ENCODE results near the gene CD96.
"Not testable (repeated sequence)": the region's sequence is repeated elsewhere in the genome, so short reads cannot be mapped to it uniquely, and the experiment has no call there.

CD96 gene

DNA sequence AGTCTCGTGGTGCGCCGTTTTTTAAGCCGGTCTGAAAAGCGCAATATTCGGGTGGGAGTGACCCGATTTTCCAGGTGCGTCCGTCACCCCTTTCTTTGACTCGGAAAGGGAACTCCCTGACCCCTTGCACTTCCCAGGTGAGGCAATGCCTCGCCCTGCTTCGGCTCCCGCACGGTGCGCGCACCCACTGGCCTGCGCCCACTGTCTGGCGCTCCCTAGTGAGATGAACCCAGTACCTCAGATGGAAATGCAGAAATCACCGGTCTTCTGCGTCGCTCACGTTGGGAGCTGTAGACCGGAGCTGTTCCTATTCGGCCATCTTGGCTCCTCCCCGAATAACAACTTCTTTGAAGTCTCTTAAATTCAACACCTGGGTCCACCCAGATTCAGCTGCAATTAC lies 19.9 kb downstream of the CD96 start:
- DNase-seq (ENCODE audit: low spot score), result not testable (repeated sequence)

GRCh38 chr3:111566844-111567243 lies 24.8 kb downstream of the CD96 start:
- DNase-seq (ENCODE audit: low spot score), result no peak

DNA sequence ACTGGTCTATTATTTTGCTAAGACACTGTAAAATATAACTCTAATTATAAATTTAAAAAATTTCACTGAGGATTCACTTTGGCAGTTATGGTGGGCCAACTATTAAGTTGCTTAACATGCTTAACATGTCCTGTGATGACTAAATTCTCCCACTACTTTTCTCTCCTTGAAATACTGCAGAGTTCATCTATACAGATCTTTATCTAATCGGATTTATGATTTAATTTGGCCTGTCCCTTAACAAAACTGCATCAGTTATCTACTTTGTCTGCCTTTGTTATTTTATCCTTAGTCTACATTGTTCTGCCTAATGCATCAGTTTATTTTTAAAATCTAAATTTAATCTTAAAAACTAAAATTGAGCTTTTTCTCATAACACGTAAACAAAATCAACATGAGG lies 26.4 kb downstream of the CD96 start:
- DNase-seq (ENCODE audit: low spot score), result no peak

GRCh38 chr3:111568911-111569310 lies 26.9 kb downstream of the CD96 start:
- DNase-seq (ENCODE audit: low spot score), result no peak

DNA sequence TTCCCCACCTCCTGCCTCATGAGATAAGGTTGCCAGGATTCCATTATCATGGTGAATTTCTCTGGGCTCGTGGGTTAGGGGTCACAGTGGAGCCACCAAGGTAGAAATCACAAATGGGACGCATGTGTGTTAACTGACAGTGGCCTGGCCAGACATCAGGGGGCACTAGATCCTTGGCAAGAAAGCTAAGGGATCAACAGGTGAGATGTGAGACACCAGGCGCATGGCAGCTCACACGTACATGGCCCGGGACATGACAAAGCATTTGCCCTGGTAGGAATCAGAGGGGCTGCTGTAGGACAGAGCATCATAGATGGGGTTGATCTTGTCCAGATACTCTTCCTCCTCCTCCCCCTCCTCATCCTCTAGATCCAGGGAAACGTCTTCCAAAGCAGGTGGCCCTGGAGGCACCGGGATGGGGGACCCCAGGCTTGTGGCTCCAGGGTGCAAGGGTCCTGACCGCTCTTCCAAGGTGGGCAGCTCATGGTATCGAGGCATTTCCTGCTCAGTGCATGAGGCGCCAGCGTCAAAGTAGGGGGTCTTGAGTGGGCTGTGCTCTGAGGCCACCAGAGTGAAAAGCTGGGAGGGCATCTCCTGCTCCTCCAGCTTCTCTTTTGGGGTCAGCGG lies 28.5 kb downstream of the CD96 start:
- DNase-seq (ENCODE audit: low spot score), result no peak

GRCh38 chr3:111571282-111571681 lies 29.3 kb downstream of the CD96 start:
- DNase-seq (ENCODE audit: low spot score), result no peak

GRCh38 chr3:111571907-111572460 lies 30.0 kb downstream of the CD96 start:
- DNase-seq (ENCODE audit: low spot score), result no peak

DNA sequence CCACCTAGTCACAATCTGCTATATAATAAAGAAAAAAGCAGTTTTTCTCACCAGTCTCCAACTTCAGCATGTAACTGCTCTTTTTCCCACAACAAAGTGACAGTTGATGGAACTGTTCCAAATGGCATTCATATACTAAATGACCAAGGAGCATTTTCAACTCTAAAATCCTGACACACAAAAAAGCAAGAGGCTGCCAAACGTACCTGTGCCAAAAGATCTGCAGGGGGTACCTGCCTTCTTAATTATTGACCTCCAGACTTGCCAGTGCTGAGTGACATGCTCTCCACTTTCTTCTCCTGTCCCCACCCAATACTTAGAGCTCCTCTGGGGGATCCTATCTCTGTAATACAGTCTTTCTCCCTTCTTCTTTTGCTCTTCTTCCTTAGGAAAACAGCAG lies 35.1 kb downstream of the CD96 start:
- no peak for DNase-seq (ENCODE audit: low spot score)

GRCh38 chr3:111577798-111578685 lies 36.0 kb downstream of the CD96 start:
- peak; percentile 67 for DNase-seq (ENCODE audit: low spot score)

GRCh38 chr3:111578867-111579266 lies 36.9 kb downstream of the CD96 start:
- no peak for DNase-seq (ENCODE audit: low spot score)

- DNase-seq (ENCODE audit: low spot score), result no peak
Measured at GRCh38 chr3:111579495-111579894, 37.5 kb downstream of the CD96 start.

GRCh38 chr3:111581403-111582119 lies 39.6 kb downstream of the CD96 start:
- no peak for DNase-seq (ENCODE audit: low spot score)

DNA sequence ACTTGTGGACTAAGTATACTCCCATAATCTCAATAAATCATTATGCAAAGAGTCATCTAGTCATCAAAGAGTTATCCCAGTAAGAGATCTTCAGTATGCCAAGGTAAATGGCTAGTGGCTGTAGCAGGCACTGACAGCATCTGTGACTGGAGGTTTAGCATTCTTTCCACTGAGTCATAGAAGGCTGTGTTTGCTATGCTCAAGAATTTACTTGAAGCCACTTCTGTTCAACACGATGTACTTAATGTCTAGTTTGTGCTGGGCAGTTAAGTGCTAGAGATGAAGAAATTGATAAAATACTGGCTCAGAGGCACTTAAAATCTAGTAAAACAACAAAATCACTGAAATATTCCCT lies 40.1 kb downstream of the CD96 start:
- DNase-seq (ENCODE audit: low spot score), result peak; percentile 82

DNA sequence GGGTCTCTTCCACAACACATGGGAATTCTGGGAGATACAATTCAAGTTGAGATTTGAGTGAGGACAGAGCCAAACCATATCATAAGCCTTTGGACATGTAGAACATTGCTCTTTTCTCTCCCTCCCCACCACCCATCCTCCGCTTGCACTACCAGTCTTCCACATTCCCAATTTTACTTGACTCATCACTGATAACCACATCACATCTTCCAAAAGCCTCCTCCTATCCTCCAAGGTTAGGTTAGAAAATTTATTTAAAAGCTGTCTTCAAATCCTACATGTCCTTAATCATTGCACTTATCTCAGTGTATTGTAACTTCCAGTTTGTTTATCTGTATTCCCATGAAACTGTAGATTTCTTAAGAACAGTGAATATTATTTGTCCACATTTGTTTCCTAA lies 42.7 kb downstream of the CD96 start:
- DNase-seq (ENCODE audit: low spot score), result no peak

DNA sequence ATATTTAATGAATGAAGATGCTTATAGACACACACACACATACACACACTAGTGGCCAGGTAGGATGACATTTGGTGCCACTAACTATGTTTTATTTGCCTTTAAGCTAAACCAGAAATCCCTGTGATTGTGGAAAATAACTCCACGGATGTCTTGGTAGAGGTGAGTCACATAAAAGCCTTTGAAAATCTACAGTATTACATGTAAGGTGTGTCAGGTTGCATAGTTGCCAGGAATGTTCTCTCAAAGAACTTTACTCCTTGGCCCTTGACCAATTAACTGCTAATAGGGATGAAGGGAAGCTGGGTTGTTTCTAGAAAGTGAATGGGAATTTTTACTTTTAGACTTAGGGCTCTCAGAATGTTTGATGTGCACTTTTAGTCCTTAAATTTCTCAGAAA lies 43.2 kb downstream of the CD96 start:
- DNase-seq (ENCODE audit: low spot score), result no peak

- DNase-seq (ENCODE audit: low spot score), result no peak
Measured at GRCh38 chr3:111588527-111588926, 46.5 kb downstream of the CD96 start.

DNA sequence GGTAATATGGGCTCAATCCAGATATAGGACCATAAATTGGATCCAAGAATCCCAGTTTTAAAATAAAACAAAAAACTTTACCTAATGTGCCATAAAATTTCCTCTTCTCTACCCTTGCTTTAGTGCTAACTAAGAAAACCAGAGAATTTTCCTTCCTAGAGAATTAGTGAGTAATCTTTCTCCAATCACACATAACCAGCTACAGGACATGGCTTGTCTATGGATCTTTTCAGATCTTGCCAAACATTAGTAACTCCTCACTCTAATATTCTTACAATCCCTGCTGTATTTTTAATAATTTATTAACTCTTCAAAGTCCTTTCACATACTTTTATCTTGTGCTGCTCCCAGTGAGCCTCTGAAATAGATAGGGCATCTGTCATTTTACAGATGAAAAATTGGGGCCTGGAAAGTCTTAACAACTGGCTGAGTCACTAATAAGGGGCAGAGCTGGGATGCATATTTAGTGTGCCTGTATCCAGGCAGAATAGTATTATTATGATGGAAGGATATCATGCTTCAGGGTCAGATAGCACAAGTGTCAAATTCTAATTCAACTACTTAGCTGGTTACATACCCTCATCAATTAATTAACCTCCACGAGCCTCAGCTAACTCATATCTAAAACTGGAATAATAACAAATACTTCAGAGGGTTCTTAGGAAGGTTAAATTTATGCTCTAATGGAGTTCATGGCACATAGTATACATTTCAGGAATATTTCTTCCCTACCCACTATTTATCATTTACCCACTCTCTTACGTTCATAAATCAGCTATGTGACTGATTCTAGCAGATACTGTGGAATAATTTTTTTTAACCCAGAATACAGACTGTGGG lies 47.5 kb downstream of the CD96 start:
- no peak for DNase-seq (ENCODE audit: low spot score)

- no peak for DNase-seq (ENCODE audit: low spot score)
Measured at GRCh38 chr3:111590143-111590491, 48.1 kb downstream of the CD96 start.

DNA sequence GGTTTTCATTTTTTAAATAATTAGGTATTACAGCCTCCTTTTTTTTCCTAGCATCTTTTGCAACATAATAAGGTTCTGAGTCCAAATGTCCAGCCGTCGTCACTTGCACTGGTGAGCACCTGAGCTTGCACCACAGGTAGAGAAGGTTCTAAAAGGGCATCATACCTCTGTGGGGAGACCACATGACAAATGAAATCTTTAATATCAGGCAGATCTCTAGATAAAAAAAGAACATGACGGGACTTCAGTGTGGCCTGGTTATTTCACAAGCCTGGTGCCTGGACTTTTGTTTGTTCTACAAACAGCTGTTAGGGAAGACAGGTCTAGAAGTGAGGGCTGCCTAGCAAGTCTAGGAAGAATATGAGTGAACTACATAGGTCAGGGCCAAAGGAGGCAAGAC lies 49.6 kb downstream of the CD96 start:
- no peak for DNase-seq (ENCODE audit: low spot score)

- DNase-seq (ENCODE audit: low spot score), result no peak
Measured at GRCh38 chr3:111592143-111592542, 50.1 kb downstream of the CD96 start.

DNA sequence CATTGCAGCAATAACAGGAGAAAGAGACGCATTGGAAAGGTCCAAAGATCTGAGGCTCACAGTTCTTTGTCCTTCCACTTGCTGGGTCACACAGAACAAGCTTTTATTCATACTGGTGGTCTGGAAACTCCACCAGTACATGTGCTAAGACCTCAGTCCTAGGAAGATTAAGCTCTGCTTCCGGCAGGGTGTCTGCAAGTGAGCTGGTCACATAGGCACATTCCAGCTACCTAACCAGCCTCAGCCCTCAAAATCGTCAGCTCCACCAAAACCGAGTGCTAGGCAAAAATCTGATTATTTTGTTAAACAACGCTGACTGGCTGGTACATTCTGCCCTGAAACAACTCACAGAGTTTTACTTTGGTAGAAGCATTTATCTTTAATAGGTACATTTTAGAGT lies 50.9 kb downstream of the CD96 start:
- no peak for DNase-seq (ENCODE audit: low spot score)

GRCh38 chr3:111593666-111594065 lies 51.7 kb downstream of the CD96 start:
- no peak for DNase-seq (ENCODE audit: low spot score)
